HEK293T (cell line): ENCODE measurements around the gene ZFR.

Source experiments
- ARNT ChIP-seq: fragments of 450-650 bp; IDR thresholded peaks from 2 replicates; pipeline ENCODE4 v1.6.1; 2017; ENCODE audit warnings: mild to moderate bottlenecking
- BHLHE40 ChIP-seq: fragments of 450-650 bp; IDR thresholded peaks from 2 replicates; pipeline ENCODE4 v1.6.1; 2016; ENCODE audit warnings: mild to moderate bottlenecking, moderate library complexity, borderline replicate concordance
- CTBP1 ChIP-seq: fragments of 450-650 bp; IDR thresholded peaks from 2 replicates; pipeline ENCODE4 v1.6.1; 2016; ENCODE audit warnings: borderline replicate concordance
- FOXA1 ChIP-seq: fragments of 450-650 bp; IDR thresholded peaks from 2 replicates; pipeline ENCODE4 v1.6.1; 2016; ENCODE audit warnings: mild to moderate bottlenecking
- FOXK2 ChIP-seq: fragments of 450-650 bp; IDR thresholded peaks from 2 replicates; pipeline ENCODE4 v1.6.1; 2016; ENCODE audit warnings: mild to moderate bottlenecking
- FOXM1 ChIP-seq: fragments of 450-650 bp; IDR thresholded peaks from 2 replicates; pipeline ENCODE4 v1.6.1; 2017; ENCODE audit warnings: mild to moderate bottlenecking, borderline replicate concordance
- HDGF ChIP-seq: fragments of 450-650 bp; IDR thresholded peaks from 2 replicates; pipeline ENCODE4 v1.6.1; 2017; ENCODE audit warnings: antibody characterized with exemption, borderline replicate concordance
- L3MBTL2 ChIP-seq: fragments of 450-650 bp; conservative IDR thresholded peaks from 2 replicates; pipeline ENCODE4 v1.6.1; 2016; ENCODE audit warnings: mild to moderate bottlenecking
- LEF1 ChIP-seq: fragments of 450-650 bp; IDR thresholded peaks from 2 replicates; pipeline ENCODE4 v1.6.1; 2017; ENCODE audit warnings: mild to moderate bottlenecking, borderline replicate concordance
- NFRKB ChIP-seq: fragments of 450-650 bp; IDR thresholded peaks from 2 replicates; pipeline ENCODE4 v1.6.1; 2016; ENCODE audit warnings: mild to moderate bottlenecking, moderate library complexity
- SP1 ChIP-seq: fragments of 450-650 bp; IDR thresholded peaks from 2 replicates; pipeline ENCODE4 v1.6.1; 2017
- SUZ12 ChIP-seq: fragments of 450-650 bp; IDR thresholded peaks from 2 replicates; pipeline ENCODE4 v1.6.1; 2016; ENCODE audit warnings: mild to moderate bottlenecking
- ZNF384 ChIP-seq: fragments of 450-650 bp; IDR thresholded peaks from 2 replicates; pipeline ENCODE4 v1.6.1; 2016
- TF ChIP-seq, protein P1 (sequence below): fragments of 450-650 bp; IDR thresholded peaks from 2 replicates; pipeline ENCODE4 v1.6.1; 2016

DNA sequence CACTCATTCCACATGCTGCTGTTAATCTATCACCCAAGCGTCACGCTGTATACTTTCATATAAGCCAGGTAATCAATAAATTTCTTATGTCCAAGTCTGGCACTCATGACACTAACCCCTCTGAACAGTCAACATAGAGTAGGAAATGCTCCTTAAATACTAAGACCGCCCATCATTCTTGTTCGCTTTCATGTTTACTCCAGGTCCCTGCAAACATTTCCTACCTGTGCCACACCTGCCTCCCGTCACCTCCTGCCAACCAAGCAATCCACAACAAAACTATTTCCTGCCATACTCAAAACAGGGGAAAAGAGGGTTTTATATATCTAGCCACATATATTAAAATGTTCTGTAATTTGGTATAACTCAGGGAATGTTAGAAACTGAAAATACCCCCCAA lies 39.0 kb downstream of the ZFR start:
- TF ChIP-seq NFRKB (no peak), SP1 (no peak), FOXK2 (no peak), FOXM1 (no peak), BHLHE40 (no peak), HDGF (no peak), LEF1 (no peak), SUZ12 (no peak), ARNT (no peak), FOXA1 (no peak), ZNF384 (no peak), L3MBTL2 (no peak), CTBP1 (no peak)
- TF ChIP-seq, protein P1, sequence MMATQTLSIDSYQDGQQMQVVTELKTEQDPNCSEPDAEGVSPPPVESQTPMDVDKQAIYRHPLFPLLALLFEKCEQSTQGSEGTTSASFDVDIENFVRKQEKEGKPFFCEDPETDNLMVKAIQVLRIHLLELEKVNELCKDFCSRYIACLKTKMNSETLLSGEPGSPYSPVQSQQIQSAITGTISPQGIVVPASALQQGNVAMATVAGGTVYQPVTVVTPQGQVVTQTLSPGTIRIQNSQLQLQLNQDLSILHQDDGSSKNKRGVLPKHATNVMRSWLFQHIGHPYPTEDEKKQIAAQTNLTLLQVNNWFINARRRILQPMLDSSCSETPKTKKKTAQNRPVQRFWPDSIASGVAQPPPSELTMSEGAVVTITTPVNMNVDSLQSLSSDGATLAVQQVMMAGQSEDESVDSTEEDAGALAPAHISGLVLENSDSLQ: no peak
